Measurements from ENCODE around the gene LDB3.
"Not testable (repeated sequence)": the region's sequence is repeated elsewhere in the genome, so short reads cannot be mapped to it uniquely, and the experiment has no call there.

LDB3 gene

GRCh38 chr10:86726677-86726999 lies 58.3 kb downstream of the LDB3 start:
- Histone ChIP-seq H3K4me3 (ENCODE audit: insufficient read depth, low read depth, low read length, poor library complexity, severe bottlenecking) (no peak overlapping the region), H3K27me3 (replicated peaks; ENCODE audit: control insufficient read depth, insufficient read depth, low read length, poor library complexity, severe bottlenecking) (no peaks in the 10 kb centered on the region), H3K27ac (ENCODE audit: insufficient read depth, low read length, poor library complexity, severe bottlenecking) (no peak overlapping the region), H3K4me1 (ENCODE audit: control insufficient read depth, insufficient read depth, low read length, poor library complexity, severe bottlenecking) (no peaks in the 10 kb centered on the region), H3K9me3 (ENCODE audit: control insufficient read depth, low read length) (no peaks in the 10 kb centered on the region), H3K36me3 (ENCODE audit: control insufficient read depth, insufficient read depth, low read length) (no peaks in the 10 kb centered on the region)
- no peak for DNase-seq

GRCh38 chr10:86727470-86727869 lies 59.2 kb downstream of the LDB3 start:
- Histone ChIP-seq H3K36me3 (ENCODE audit: control insufficient read depth, insufficient read depth, low read length) (no peaks in the 10 kb centered on the region), H3K27ac (ENCODE audit: insufficient read depth, low read length, poor library complexity, severe bottlenecking) (no peak overlapping the region), H3K27me3 (replicated peaks; ENCODE audit: control insufficient read depth, insufficient read depth, low read length, poor library complexity, severe bottlenecking) (no peaks in the 10 kb centered on the region), H3K4me3 (ENCODE audit: insufficient read depth, low read depth, low read length, poor library complexity, severe bottlenecking) (no peak overlapping the region), H3K4me1 (ENCODE audit: control insufficient read depth, insufficient read depth, low read length, poor library complexity, severe bottlenecking) (no peaks in the 10 kb centered on the region), H3K9me3 (ENCODE audit: control insufficient read depth, low read length) (no peaks in the 10 kb centered on the region)
- DNase-seq, result no peak

GRCh38 chr10:86728056-86728455 lies 59.7 kb downstream of the LDB3 start:
- H3K4me1 ChIP-seq (ENCODE audit: control insufficient read depth, insufficient read depth, low read length, poor library complexity, severe bottlenecking), result no peaks in the 10 kb centered on the region
- H3K36me3 ChIP-seq (ENCODE audit: control insufficient read depth, insufficient read depth, low read length), result no peaks in the 10 kb centered on the region
- H3K27me3 ChIP-seq (replicated peaks; ENCODE audit: control insufficient read depth, insufficient read depth, low read length, poor library complexity, severe bottlenecking), result no peaks in the 10 kb centered on the region
- H3K4me3 ChIP-seq (ENCODE audit: insufficient read depth, low read depth, low read length, poor library complexity, severe bottlenecking), result no peak overlapping the region
- H3K27ac ChIP-seq (ENCODE audit: insufficient read depth, low read length, poor library complexity, severe bottlenecking), result no peak overlapping the region
- no peaks in the 10 kb centered on the region for H3K9me3 ChIP-seq (ENCODE audit: control insufficient read depth, low read length)
- DNase-seq, result no peak

GRCh38 chr10:86729677-86730076 lies 61.4 kb downstream of the LDB3 start:
- H3K9me3 ChIP-seq (ENCODE audit: control insufficient read depth, low read length), result no peaks in the 10 kb centered on the region
- no peaks in the 10 kb centered on the region for H3K4me1 ChIP-seq (ENCODE audit: control insufficient read depth, insufficient read depth, low read length, poor library complexity, severe bottlenecking)
- no peak overlapping the region for H3K4me3 ChIP-seq (ENCODE audit: insufficient read depth, low read depth, low read length, poor library complexity, severe bottlenecking)
- no peaks in the 10 kb centered on the region for H3K36me3 ChIP-seq (ENCODE audit: control insufficient read depth, insufficient read depth, low read length)
- DNase-seq, result no peak
- H3K27me3 ChIP-seq (replicated peaks; ENCODE audit: control insufficient read depth, insufficient read depth, low read length, poor library complexity, severe bottlenecking), result no peaks in the 10 kb centered on the region
- H3K27ac ChIP-seq (ENCODE audit: insufficient read depth, low read length, poor library complexity, severe bottlenecking), result no peak overlapping the region

- Histone ChIP-seq H3K4me1 (ENCODE audit: control insufficient read depth, insufficient read depth, low read length, poor library complexity, severe bottlenecking) (no peaks in the 10 kb centered on the region), H3K36me3 (ENCODE audit: control insufficient read depth, insufficient read depth, low read length) (no peaks in the 10 kb centered on the region), H3K9me3 (ENCODE audit: control insufficient read depth, low read length) (no peaks in the 10 kb centered on the region), H3K4me3 (ENCODE audit: insufficient read depth, low read depth, low read length, poor library complexity, severe bottlenecking) (no peak overlapping the region), H3K27me3 (replicated peaks; ENCODE audit: control insufficient read depth, insufficient read depth, low read length, poor library complexity, severe bottlenecking) (no peaks in the 10 kb centered on the region), H3K27ac (ENCODE audit: insufficient read depth, low read length, poor library complexity, severe bottlenecking) (no peak overlapping the region)
- no peak for DNase-seq
Measured at GRCh38 chr10:86730227-86730626, 61.9 kb downstream of the LDB3 start.

- Histone ChIP-seq H3K36me3 (ENCODE audit: control insufficient read depth, insufficient read depth, low read length) (no peaks in the 10 kb centered on the region), H3K9me3 (ENCODE audit: control insufficient read depth, low read length) (no peaks in the 10 kb centered on the region), H3K27ac (ENCODE audit: insufficient read depth, low read length, poor library complexity, severe bottlenecking) (no peak overlapping the region), H3K4me3 (ENCODE audit: insufficient read depth, low read depth, low read length, poor library complexity, severe bottlenecking) (no peak overlapping the region), H3K4me1 (ENCODE audit: control insufficient read depth, insufficient read depth, low read length, poor library complexity, severe bottlenecking) (no peaks in the 10 kb centered on the region), H3K27me3 (replicated peaks; ENCODE audit: control insufficient read depth, insufficient read depth, low read length, poor library complexity, severe bottlenecking) (no peaks in the 10 kb centered on the region)
- DNase-seq, result no peak
Measured at GRCh38 chr10:86732771-86733170, 64.5 kb downstream of the LDB3 start.

GRCh38 chr10:86733260-86733671 lies 65.0 kb downstream of the LDB3 start:
- no peak for DNase-seq

GRCh38 chr10:86734207-86734988 lies 66.1 kb downstream of the LDB3 start:
- Histone ChIP-seq H3K27ac (ENCODE audit: insufficient read depth, low read length, poor library complexity, severe bottlenecking) (no peak overlapping the region), H3K4me1 (ENCODE audit: control insufficient read depth, insufficient read depth, low read length, poor library complexity, severe bottlenecking) (no peaks in the 10 kb centered on the region), H3K4me3 (ENCODE audit: insufficient read depth, low read depth, low read length, poor library complexity, severe bottlenecking) (no peak overlapping the region), H3K9me3 (ENCODE audit: control insufficient read depth, low read length) (no peaks in the 10 kb centered on the region), H3K27me3 (replicated peaks; ENCODE audit: control insufficient read depth, insufficient read depth, low read length, poor library complexity, severe bottlenecking) (no peaks in the 10 kb centered on the region), H3K36me3 (ENCODE audit: control insufficient read depth, insufficient read depth, low read length) (no peaks in the 10 kb centered on the region)
- DNase-seq, result no peak

More at GRCh38 chr10:86733260-86733671, 65.0 kb downstream of the LDB3 start:
- Histone ChIP-seq H3K36me3 (ENCODE audit: control insufficient read depth, insufficient read depth, low read length) (no peaks in the 10 kb centered on the region), H3K27ac (ENCODE audit: insufficient read depth, low read length, poor library complexity, severe bottlenecking) (no peak overlapping the region), H3K27me3 (replicated peaks; ENCODE audit: control insufficient read depth, insufficient read depth, low read length, poor library complexity, severe bottlenecking) (no peaks in the 10 kb centered on the region), H3K4me1 (ENCODE audit: control insufficient read depth, insufficient read depth, low read length, poor library complexity, severe bottlenecking) (no peaks in the 10 kb centered on the region), H3K9me3 (ENCODE audit: control insufficient read depth, low read length) (no peaks in the 10 kb centered on the region), H3K4me3 (ENCODE audit: insufficient read depth, low read depth, low read length, poor library complexity, severe bottlenecking) (no peak overlapping the region)

GRCh38 chr10:86735278-86735677 lies 67.0 kb downstream of the LDB3 start:
- H3K4me1 ChIP-seq (ENCODE audit: control insufficient read depth, insufficient read depth, low read length, poor library complexity, severe bottlenecking); H3K36me3 ChIP-seq (ENCODE audit: control insufficient read depth, insufficient read depth, low read length); H3K27ac ChIP-seq (ENCODE audit: insufficient read depth, low read length, poor library complexity, severe bottlenecking); H3K27me3 ChIP-seq (replicated peaks; ENCODE audit: control insufficient read depth, insufficient read depth, low read length, poor library complexity, severe bottlenecking); H3K4me3 ChIP-seq (ENCODE audit: insufficient read depth, low read depth, low read length, poor library complexity, severe bottlenecking); H3K9me3 ChIP-seq (ENCODE audit: control insufficient read depth, low read length); DNase-seq: not testable (repeated sequence)

- Histone ChIP-seq H3K27ac (ENCODE audit: insufficient read depth, low read length, poor library complexity, severe bottlenecking) (no peak overlapping the region), H3K36me3 (ENCODE audit: control insufficient read depth, insufficient read depth, low read length) (no peaks in the 10 kb centered on the region), H3K4me3 (ENCODE audit: insufficient read depth, low read depth, low read length, poor library complexity, severe bottlenecking) (no peak overlapping the region), H3K27me3 (replicated peaks; ENCODE audit: control insufficient read depth, insufficient read depth, low read length, poor library complexity, severe bottlenecking) (no peaks in the 10 kb centered on the region), H3K9me3 (ENCODE audit: control insufficient read depth, low read length) (no peaks in the 10 kb centered on the region), H3K4me1 (ENCODE audit: control insufficient read depth, insufficient read depth, low read length, poor library complexity, severe bottlenecking) (no peaks in the 10 kb centered on the region)
- DNase-seq, result no peak
Measured at GRCh38 chr10:86742230-86742629, 73.9 kb downstream of the LDB3 start.
